GM19193 (cell line): ENCODE data around the gene TTC38.

ENCODE experiments used
- POLR2A ChIP-seq: IDR thresholded peaks from 4 replicates; pipeline ENCODE4 v1.6.1; 2011; ENCODE audit not compliant: insufficient read depth, insufficient read length; ENCODE audit errors: extremely low read depth

Gene TTC38

GRCh38 chr22:46240073-46240472, 27.7 kb upstream of the TTC38 start:
- TF ChIP-seq POLR2A: no peak

- TF ChIP-seq POLR2A: no peak
Measured at GRCh38 chr22:46240506-46240905, 27.3 kb upstream of the TTC38 start.

- TF ChIP-seq POLR2A: no peak
Measured at GRCh38 chr22:46240907-46241306, 26.9 kb upstream of the TTC38 start.

GRCh38 chr22:46241396-46242007, 26.3 kb upstream of the TTC38 start:
- no peak for TF ChIP-seq POLR2A

GRCh38 chr22:46242076-46242475, 25.7 kb upstream of the TTC38 start:
- TF ChIP-seq POLR2A: no peak

GRCh38 chr22:46244771-46245170, 23.0 kb upstream of the TTC38 start:
- no peak for TF ChIP-seq POLR2A

GRCh38 chr22:46245511-46245910, 22.3 kb upstream of the TTC38 start:
- TF ChIP-seq POLR2A: no peak

- TF ChIP-seq POLR2A: no peak
Measured at GRCh38 chr22:46246178-46246577, 21.6 kb upstream of the TTC38 start.

- no peak for TF ChIP-seq POLR2A
Measured at GRCh38 chr22:46247443-46247975, 20.3 kb upstream of the TTC38 start.

GRCh38 chr22:46250035-46250782, 17.6 kb upstream of the TTC38 start, which contains the start of gene CDPF1:
Gene CDPF1 (minus strand): TSS chr22:46250293. CDS start chr22:46248284, 2,009 bp downstream.
- TF ChIP-seq POLR2A: peak; percentile 96

- TF ChIP-seq POLR2A: no peak
Measured at GRCh38 chr22:46250783-46251125, 17.1 kb upstream of the TTC38 start.

- TF ChIP-seq POLR2A: no peak
Measured at GRCh38 chr22:46251266-46251665, 16.5 kb upstream of the TTC38 start.

- no peak for TF ChIP-seq POLR2A
Measured at GRCh38 chr22:46251816-46252380, 15.9 kb upstream of the TTC38 start.

- no peak for TF ChIP-seq POLR2A
Measured at GRCh38 chr22:46256358-46256958, 11.3 kb upstream of the TTC38 start.

- no peak for TF ChIP-seq POLR2A
Measured at GRCh38 chr22:46259374-46259773, 8.4 kb upstream of the TTC38 start.
